Fibroblast of mammary gland (primary cell): ENCODE results near the gene PLEKHG5.

Experiments
- DNase-seq: peaks from one replicate; pipeline ENCODE4 v3.0.0-alpha.2; 2010; ENCODE audit warnings: low read depth
- H3K4me3 ChIP-seq: 2 replicates; pipeline ENCODE4 v1.5.1; 2011; ENCODE audit warnings: low read depth, mild to moderate bottlenecking, low read length, moderate library complexity; ENCODE audit not compliant: control insufficient read depth
- TF ChIP-seq, protein P1 (sequence below): conservative IDR thresholded peaks from 2 replicates; pipeline ENCODE4 v1.5.1; 2011; ENCODE audit warnings: low read depth, low read length, inconsistent platforms; ENCODE audit not compliant: control insufficient read depth, insufficient read depth

The PLEKHG5 gene, protein sequence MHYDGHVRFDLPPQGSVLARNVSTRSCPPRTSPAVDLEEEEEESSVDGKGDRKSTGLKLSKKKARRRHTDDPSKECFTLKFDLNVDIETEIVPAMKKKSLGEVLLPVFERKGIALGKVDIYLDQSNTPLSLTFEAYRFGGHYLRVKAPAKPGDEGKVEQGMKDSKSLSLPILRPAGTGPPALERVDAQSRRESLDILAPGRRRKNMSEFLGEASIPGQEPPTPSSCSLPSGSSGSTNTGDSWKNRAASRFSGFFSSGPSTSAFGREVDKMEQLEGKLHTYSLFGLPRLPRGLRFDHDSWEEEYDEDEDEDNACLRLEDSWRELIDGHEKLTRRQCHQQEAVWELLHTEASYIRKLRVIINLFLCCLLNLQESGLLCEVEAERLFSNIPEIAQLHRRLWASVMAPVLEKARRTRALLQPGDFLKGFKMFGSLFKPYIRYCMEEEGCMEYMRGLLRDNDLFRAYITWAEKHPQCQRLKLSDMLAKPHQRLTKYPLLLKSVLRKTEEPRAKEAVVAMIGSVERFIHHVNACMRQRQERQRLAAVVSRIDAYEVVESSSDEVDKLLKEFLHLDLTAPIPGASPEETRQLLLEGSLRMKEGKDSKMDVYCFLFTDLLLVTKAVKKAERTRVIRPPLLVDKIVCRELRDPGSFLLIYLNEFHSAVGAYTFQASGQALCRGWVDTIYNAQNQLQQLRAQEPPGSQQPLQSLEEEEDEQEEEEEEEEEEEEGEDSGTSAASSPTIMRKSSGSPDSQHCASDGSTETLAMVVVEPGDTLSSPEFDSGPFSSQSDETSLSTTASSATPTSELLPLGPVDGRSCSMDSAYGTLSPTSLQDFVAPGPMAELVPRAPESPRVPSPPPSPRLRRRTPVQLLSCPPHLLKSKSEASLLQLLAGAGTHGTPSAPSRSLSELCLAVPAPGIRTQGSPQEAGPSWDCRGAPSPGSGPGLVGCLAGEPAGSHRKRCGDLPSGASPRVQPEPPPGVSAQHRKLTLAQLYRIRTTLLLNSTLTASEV

DNA sequence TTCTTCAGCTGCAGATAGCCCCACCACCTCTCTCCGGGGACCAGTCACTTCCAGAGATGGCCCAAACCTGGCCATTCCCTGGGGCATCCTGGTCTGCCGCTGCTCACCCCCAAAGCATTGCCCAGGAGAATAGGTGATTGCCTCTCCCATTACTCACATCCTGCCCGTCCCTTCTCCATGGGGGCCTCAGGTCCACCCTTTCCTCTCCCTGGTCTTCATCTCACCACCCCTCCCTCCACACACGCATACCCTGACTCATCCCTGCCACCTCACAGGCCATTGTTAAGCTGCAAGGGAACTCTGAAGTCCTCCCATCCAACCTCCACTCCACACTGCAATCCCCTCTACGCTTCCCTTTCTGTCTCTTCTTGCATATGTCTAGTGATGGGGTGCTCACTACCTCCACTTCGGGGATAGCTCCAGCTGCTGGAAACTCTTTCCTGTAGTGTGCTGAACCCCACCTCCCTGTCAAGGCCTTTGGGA, at the start of gene PLEKHG5:
PLEKHG5 (minus strand) TSS at position 188 of the 483 bp plus-strand sequence. CDS start 14,096 bp downstream, outside the sequence.
- TF ChIP-seq, protein P1, sequence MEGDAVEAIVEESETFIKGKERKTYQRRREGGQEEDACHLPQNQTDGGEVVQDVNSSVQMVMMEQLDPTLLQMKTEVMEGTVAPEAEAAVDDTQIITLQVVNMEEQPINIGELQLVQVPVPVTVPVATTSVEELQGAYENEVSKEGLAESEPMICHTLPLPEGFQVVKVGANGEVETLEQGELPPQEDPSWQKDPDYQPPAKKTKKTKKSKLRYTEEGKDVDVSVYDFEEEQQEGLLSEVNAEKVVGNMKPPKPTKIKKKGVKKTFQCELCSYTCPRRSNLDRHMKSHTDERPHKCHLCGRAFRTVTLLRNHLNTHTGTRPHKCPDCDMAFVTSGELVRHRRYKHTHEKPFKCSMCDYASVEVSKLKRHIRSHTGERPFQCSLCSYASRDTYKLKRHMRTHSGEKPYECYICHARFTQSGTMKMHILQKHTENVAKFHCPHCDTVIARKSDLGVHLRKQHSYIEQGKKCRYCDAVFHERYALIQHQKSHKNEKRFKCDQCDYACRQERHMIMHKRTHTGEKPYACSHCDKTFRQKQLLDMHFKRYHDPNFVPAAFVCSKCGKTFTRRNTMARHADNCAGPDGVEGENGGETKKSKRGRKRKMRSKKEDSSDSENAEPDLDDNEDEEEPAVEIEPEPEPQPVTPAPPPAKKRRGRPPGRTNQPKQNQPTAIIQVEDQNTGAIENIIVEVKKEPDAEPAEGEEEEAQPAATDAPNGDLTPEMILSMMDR: no peak
- DNase-seq: peak; percentile 68
- H3K4me3 ChIP-seq: peak within 1 kb of the TSS; percentile 75

DNA sequence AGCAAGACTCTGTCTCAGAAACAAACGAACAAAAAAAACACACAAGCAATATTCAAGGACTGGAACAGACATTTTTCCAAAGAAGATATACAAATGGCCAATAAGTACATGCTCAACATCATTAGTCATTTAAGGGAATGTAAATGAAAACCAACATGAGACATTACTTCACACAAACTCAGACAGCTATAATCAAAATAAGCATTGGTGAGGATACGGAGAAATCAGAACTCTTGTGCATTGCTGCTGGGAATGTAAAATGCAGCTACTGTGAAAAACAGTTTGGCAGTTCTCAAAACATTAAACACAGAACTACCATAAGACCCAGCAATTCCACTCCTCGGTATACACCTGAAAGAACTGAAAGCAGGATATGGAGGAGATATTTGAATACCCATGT, 47.5 kb upstream of the PLEKHG5 start:
- no peak overlapping the region for H3K4me3 ChIP-seq
- DNase-seq: peak; percentile 53
- TF ChIP-seq, protein P1: no peak

DNA sequence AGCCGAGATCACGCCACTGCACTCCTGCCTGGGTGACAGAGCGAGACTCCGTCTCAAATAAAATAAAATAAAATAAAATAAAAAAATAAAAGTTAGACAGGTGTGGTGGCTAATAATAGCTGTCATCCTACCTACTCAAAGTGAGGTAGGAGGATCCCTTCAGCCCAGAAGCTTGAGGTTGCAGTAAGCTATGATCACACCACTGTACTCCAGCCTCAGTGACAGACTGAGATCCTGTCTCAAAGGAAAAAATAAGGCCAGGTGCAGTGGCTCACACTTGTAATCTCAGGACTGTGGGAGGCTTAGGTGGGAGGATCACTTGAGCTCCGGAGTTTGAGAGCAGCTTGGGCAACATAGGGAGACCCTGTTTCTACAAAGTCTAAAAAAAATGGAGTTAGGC, 44.8 kb upstream of the PLEKHG5 start:
- no peak for DNase-seq
- no peak overlapping the region for H3K4me3 ChIP-seq
- TF ChIP-seq, protein P1: no peak

DNA sequence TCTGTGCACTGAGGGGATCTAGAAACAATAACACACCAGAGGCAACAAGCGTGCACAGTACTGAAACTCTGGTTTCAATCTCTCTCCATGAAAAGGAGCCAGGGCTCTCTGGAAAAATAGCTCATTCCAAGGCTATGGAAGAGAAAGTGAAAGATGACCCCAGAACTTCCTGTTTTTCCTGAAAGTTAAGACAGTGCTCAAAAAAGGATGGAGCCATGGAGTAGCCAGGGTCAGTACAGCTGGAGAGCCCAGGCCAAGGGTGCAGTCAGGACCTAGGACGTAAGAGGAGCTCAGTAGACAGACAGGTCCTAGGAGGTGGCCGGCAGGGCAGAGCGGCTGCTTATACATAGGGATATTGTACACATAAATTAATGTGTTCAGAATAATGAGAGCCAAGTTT, 43.7 kb upstream of the PLEKHG5 start:
- DNase-seq: no peak
- TF ChIP-seq, protein P1: no peak

DNA sequence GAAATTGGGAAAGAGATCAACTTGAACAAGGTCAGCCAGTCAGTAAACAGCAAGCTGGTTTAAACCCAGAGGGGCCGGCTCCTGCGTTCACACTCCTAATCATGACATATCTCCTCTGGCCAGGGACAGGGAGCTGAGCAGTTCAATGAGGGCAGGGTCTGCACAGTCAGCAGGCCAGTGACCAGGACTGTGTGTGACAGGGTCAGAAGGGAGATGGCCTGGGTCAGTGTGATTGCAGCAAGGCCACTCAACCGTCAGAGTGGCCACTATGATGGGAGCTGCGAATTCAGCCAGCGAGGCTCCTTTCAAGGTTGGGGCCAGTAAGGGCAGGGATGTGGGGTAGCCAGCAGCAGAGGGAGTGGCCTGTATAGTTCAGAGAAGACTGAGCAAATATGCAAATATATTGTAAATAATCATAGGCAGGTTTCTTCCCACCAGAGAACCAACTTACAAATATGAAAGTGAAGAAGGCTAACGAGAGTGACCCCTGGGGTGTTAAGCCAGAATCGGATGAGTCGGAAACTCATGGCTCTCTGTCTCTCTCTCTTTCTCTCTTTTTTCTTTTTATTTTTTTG, 42.9 kb upstream of the PLEKHG5 start:
- no peak for DNase-seq
- TF ChIP-seq, protein P1: no peak
- H3K4me3 ChIP-seq: no peak overlapping the region

More for the DNA sequence above, 43.7 kb upstream of the PLEKHG5 start:
- no peak overlapping the region for H3K4me3 ChIP-seq

DNA sequence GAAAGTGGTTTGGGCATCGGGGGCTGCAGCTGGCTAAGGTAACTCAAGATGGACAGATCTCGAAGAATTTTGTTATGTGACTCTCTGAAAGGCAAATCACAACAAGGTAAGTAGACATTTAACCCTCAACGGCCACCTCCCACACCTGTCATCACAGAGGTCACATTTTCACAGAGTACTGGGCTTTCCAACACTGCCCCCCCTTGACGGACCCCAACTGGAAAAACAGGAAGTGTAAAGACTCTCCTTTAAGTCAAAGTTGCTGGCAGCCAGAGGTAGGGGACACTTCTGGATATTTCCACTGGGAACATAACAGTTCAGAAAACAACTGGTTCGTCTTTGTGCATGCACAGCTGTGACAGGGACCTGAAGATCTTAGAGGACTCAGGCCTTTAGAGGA, 40.5 kb upstream of the PLEKHG5 start:
- H3K4me3 ChIP-seq: no peak overlapping the region
- TF ChIP-seq, protein P1: no peak
- no peak for DNase-seq
